AG09319 (cell line): ENCODE data around the gene EPHB4.
"Not testable (repeated sequence)": the region's sequence is repeated elsewhere in the genome, so short reads cannot be mapped to it uniquely, and the experiment has no call there.

Experiments
- DNase-seq: peaks from one replicate; pipeline ENCODE4 v3.0.0-alpha.2; 2010; ENCODE audit warnings: low read depth; ENCODE audit errors: extremely low read depth
- TF ChIP-seq, protein P1 (sequence below): IDR thresholded peaks from 2 replicates; pipeline ENCODE4 v1.5.1; 2011; ENCODE audit warnings: low read depth, mild to moderate bottlenecking, inconsistent platforms, low read length, moderate library complexity

EPHB4 gene

DNA sequence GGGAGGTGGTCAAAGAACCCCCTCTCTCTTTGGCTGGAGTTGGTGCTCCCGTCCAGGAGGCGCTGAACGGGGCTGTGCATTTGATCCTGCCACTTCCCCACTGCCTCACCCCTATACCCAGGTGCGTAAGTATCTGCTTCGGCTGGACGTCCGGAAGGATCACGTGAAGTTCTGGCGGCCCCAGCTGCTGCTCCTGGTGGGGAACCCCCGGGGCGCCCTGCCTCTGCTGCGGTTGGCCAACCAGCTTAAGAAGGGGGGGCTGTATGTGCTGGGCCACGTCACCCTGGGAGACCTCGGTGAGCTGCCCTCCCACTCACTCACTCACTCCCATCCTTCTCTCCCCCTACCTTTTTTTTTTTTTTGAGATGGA is 34.3 kb upstream of the EPHB4 start:
- DNase-seq: no peak
- TF ChIP-seq, protein P1, sequence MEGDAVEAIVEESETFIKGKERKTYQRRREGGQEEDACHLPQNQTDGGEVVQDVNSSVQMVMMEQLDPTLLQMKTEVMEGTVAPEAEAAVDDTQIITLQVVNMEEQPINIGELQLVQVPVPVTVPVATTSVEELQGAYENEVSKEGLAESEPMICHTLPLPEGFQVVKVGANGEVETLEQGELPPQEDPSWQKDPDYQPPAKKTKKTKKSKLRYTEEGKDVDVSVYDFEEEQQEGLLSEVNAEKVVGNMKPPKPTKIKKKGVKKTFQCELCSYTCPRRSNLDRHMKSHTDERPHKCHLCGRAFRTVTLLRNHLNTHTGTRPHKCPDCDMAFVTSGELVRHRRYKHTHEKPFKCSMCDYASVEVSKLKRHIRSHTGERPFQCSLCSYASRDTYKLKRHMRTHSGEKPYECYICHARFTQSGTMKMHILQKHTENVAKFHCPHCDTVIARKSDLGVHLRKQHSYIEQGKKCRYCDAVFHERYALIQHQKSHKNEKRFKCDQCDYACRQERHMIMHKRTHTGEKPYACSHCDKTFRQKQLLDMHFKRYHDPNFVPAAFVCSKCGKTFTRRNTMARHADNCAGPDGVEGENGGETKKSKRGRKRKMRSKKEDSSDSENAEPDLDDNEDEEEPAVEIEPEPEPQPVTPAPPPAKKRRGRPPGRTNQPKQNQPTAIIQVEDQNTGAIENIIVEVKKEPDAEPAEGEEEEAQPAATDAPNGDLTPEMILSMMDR: no peak

DNA sequence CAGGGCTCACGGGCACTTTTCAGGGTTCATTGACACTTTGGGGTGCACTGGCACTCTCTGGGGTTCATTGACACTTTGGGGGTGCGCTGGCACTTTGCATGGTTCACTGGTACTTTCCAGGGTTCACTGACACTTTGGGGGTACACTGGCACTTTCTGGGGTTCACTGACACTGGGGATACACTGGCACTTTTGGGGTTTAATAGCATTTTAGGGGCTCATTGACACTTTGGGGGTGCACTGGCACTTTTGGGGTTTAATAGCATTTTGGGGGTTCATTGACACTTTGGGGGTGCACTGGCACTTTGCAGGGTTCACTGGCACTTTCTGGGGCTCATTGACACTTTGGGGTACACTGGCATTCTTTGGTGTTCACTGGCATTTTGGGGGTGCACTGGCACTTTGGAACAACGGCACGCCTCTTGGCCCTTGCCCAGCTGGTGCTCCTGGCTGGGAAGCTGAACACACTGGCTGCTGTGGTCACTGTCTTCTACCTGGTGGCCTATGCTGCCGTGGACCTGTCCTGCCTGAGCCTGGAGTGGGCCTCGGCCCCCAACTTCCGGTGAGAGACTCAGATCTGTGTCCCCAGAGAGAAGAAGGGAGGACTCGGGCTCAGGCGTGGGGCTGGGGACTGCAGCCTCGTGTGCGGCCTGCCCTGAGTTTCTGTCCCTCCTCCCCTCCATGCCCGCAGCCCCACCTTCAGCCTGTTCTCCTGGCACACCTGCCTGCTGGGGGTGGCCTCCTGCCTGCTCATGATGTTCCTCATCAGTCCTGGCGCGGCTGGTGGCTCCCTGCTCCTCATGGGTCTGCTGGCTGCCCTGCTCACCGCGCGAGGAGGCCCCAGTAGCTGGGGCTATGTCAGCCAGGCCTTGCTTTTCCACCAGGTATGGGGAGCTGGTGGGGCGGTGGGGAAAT is 33.6 kb upstream of the EPHB4 start:
- TF ChIP-seq, protein P1: no peak
- no peak for DNase-seq

DNA sequence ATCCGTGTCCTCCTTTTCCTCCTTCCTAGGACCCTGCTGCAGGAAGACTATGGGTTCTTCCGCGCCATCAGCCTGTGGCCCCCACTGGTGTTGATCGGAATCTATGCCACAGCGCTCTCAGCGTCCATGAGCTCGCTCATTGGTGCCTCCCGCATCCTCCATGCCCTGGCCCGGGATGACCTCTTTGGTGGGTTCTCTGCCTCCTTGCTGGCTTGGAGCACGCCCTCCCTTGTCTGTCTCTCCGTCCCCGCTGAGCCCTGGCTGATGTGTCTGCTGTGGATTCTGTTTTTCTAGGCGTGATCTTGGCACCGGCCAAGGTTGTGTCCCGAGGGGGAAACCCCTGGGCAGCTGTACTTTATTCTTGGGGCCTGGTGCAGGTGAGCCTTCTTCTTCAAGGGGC is 32.5 kb upstream of the EPHB4 start:
- TF ChIP-seq, protein P1: no peak
- no peak for DNase-seq

GRCh38 chr7:100856871-100857282 is 29.6 kb upstream of the EPHB4 start:
- TF ChIP-seq, protein P1: no peak
- no peak for DNase-seq

DNA sequence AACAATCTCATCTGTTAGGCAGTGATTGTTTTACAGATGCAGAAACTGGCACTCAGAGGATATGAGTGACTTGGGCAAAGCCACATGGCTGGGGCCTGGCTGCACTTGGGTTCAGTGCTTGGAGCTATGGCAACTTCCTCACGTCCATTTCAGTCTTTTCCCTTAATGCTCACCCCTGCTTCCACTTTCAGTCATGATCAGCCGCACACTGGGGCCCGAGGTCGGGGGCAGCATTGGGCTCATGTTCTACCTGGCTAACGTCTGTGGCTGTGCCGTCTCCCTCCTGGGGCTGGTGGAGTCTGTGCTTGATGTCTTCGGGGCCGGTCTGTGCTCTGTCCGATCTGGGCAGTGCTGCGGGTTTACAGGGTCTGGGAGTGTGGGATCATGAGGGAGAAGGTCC is 28.2 kb upstream of the EPHB4 start:
- DNase-seq: no peak
- TF ChIP-seq, protein P1: no peak

DNA sequence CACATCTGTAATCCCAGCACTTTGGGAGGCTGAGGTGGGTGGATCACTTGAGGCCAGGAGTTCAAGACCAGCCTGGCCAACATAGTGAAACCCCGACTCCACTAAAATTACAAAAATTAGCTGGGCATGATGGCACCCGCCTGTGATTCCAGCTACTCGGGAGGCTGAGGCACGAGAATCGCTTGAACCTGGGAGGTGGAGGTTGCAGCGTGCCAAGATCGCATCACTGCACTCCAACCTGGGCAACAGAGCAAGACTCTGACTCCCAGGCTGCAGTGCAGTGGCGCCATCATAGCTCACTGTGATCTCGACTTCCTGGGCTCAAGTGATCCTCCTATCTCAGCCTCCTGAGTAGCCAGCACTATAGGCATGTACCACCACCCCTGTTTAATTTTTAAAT is 27.6 kb upstream of the EPHB4 start:
- not testable (repeated sequence) for DNase-seq

- TF ChIP-seq, protein P1: no peak
- DNase-seq: no peak
Measured at GRCh38 chr7:100854146-100854895, 27.0 kb upstream of the EPHB4 start.
